22Rv1 (cell line): ENCODE data around the gene HNRNPA2B1.

Source experiments
- H3K27ac ChIP-seq: fragments of 450-650 bp; 2 replicates; pipeline ENCODE4 v1.5.1; 2017
- CTCF ChIP-seq: fragments of 450-650 bp; IDR thresholded peaks from 2 replicates; pipeline ENCODE4 v1.5.1; 2017; ENCODE audit warnings: mild to moderate bottlenecking
- ZFX ChIP-seq: fragments of 450-650 bp; IDR thresholded peaks from 2 replicates; pipeline ENCODE4 v1.6.1; 2017; ENCODE audit warnings: antibody characterized with exemption, borderline replicate concordance

HNRNPA2B1 gene

GRCh38 chr7:26140380-26140779 is 60.2 kb downstream of the HNRNPA2B1 start:
- H3K27ac ChIP-seq, result no peak overlapping the region
- TF ChIP-seq ZFX (no peak), CTCF (no peak)
